ENCODE data around the gene MEIKIN. TPM values are rescaled to one million over a fixed set of nuclear protein-coding genes. Genes with fewer than 3 reads are reported as not detected.

Gene MEIKIN
- polyA plus RNA-seq, 1 donor from 2014 or later, result not detected

GRCh38 chr5:131966551-131966950 lies 21.1 kb upstream of the MEIKIN start:
- no peak overlapping the region for H3K4me2 ChIP-seq (ENCODE audit: low read length)
- H3K79me2 ChIP-seq (replicated peaks; ENCODE audit: insufficient read depth, low read length), result no peaks in the 10 kb centered on the region
- H3K4me3 ChIP-seq (ENCODE audit: low read length), result no peak overlapping the region
- peaks cover 3% of the 10 kb centered on the region for H3K36me3 ChIP-seq (ENCODE audit: insufficient read depth, low read length)
- H3K9me3 ChIP-seq (ENCODE audit: low read length), result no peaks in the 10 kb centered on the region
- H3F3A ChIP-seq (ENCODE audit: insufficient read depth, low read length, poor library complexity, severe bottlenecking), result no peaks in the 10 kb centered on the region
- no peaks in the 10 kb centered on the region for H3K9me2 ChIP-seq (ENCODE audit: insufficient read depth, low read length)
- H3K9ac ChIP-seq (ENCODE audit: low read length), result no peak overlapping the region
- H2AFZ ChIP-seq (ENCODE audit: low read depth, low read length), result no peak overlapping the region
- TF ChIP-seq EZH2 (IDR thresholded peaks at IDR 0.05; ENCODE audit: borderline replicate concordance, insufficient read depth, low read length, poor library complexity, severe bottlenecking) (no peak), RAD21 (conservative IDR thresholded peaks at IDR 0.05) (no peak), CTCF (IDR thresholded peaks at IDR 0.05; ENCODE audit: poor library complexity, severe bottlenecking) (no peak), MXI1 (conservative IDR thresholded peaks at IDR 0.05; ENCODE audit: poor library complexity, severe bottlenecking) (no peak), REST (IDR thresholded peaks at IDR 0.05; ENCODE audit: borderline replicate concordance) (no peak), TAF1 (IDR thresholded peaks at IDR 0.05; ENCODE audit: low read depth) (no peak), EP300 (conservative IDR thresholded peaks at IDR 0.05; ENCODE audit: poor library complexity, severe bottlenecking) (no peak), POLR2AphosphoS5 (IDR thresholded peaks at IDR 0.05) (no peak)
- no peaks in the 10 kb centered on the region for H3K27me3 ChIP-seq (ENCODE audit: insufficient read depth, low read depth, low read length)
- H4K20me1 ChIP-seq (ENCODE audit: insufficient read depth), result no peaks in the 10 kb centered on the region
- H3K27ac ChIP-seq (ENCODE audit: low read length), result no peak overlapping the region

- Histone ChIP-seq H3K9me2 (ENCODE audit: insufficient read depth, low read length) (no peaks in the 10 kb centered on the region), H3K4me3 (ENCODE audit: low read length) (no peak overlapping the region), H3K9me3 (ENCODE audit: low read length) (no peaks in the 10 kb centered on the region), H3K9ac (ENCODE audit: low read length) (no peak overlapping the region), H2AFZ (ENCODE audit: low read depth, low read length) (no peak overlapping the region), H3K79me2 (replicated peaks; ENCODE audit: insufficient read depth, low read length) (no peaks in the 10 kb centered on the region), H3K27me3 (ENCODE audit: insufficient read depth, low read depth, low read length) (no peaks in the 10 kb centered on the region), H4K20me1 (ENCODE audit: insufficient read depth) (no peaks in the 10 kb centered on the region), H3F3A (ENCODE audit: insufficient read depth, low read length, poor library complexity, severe bottlenecking) (no peaks in the 10 kb centered on the region), H3K4me2 (ENCODE audit: low read length) (no peak overlapping the region), H3K36me3 (ENCODE audit: insufficient read depth, low read length) (peaks cover 3% of the 10 kb centered on the region), H3K27ac (ENCODE audit: low read length) (no peak overlapping the region)
- TF ChIP-seq RAD21 (conservative IDR thresholded peaks at IDR 0.05), result no peak
- no peak for TF ChIP-seq EP300 (conservative IDR thresholded peaks at IDR 0.05; ENCODE audit: poor library complexity, severe bottlenecking)
- no peak for TF ChIP-seq CTCF (IDR thresholded peaks at IDR 0.05; ENCODE audit: poor library complexity, severe bottlenecking)
- TF ChIP-seq EZH2 (IDR thresholded peaks at IDR 0.05; ENCODE audit: borderline replicate concordance, insufficient read depth, low read length, poor library complexity, severe bottlenecking), result no peak
- TF ChIP-seq MXI1 (conservative IDR thresholded peaks at IDR 0.05; ENCODE audit: poor library complexity, severe bottlenecking), result no peak
Measured at GRCh38 chr5:131965826-131966415, 20.5 kb upstream of the MEIKIN start.

Measured in neural cell (in vitro differentiated cells).